Ovary (tissue), 1 donor: ENCODE results near the gene GRB2.

Experiments used
- EP300 ChIP-seq: sonication (generic); formaldehyde crosslinking; IDR thresholded peaks from one replicate; pipeline ENCODE4 v1.6.1; 2017; ENCODE audit warnings: antibody characterized with exemption
- POLR2A ChIP-seq: fragments of 450-650 bp; IDR thresholded peaks from one replicate; pipeline ENCODE4 v1.6.1; 2017; ENCODE audit warnings: antibody characterized with exemption, mild to moderate bottlenecking, moderate library complexity

GRCh38 chr17:75364078-75364477 is 41.4 kb downstream of the GRB2 start:
- TF ChIP-seq EP300 (no peak), POLR2A (no peak)
